Gastroesophageal sphincter (tissue), 3 donors: ENCODE data around the gene USP15.

Source experiments
- CTCF ChIP-seq, 4 experiments: fragments of 200-600 bp in 2 of 4; fragments of 450-650 bp in 2 of 4; sonication (generic) in 1 of 4; IDR thresholded peaks; one replicate each; pipeline ENCODE4 v1.5.1; 2017 to 2019; ENCODE audit warnings: antibody characterized with exemption in 4 of 4, mild to moderate bottlenecking in 2 of 4, moderate library complexity in 2 of 4
- POLR2A ChIP-seq, 2 donors: fragments of 450-650 bp; IDR thresholded peaks; one replicate each; pipeline ENCODE4 v1.6.1; 2017; ENCODE audit warnings: antibody characterized with exemption in 2 of 2, mild to moderate bottlenecking in 2 of 2, moderate library complexity in 1 of 2

- TF ChIP-seq CTCF (IDR thresholded peaks at IDR 0.05) (no peak), POLR2A (IDR thresholded peaks at IDR 0.05) (no peak)
Observed at GRCh38 chr12:62270384-62270783, 10.2 kb downstream of the USP15 start.
